Endothelial cell of umbilical vein (primary cell): ENCODE measurements around the gene PRSS48.

Experiments used
- EZH2 ChIP-seq: IDR thresholded peaks from 2 replicates; pipeline ENCODE4 v1.6.1; 2012; ENCODE audit warnings: borderline replicate concordance, low read depth, mild to moderate bottlenecking, moderate library complexity, low read length, inconsistent platforms; ENCODE audit not compliant: severe bottlenecking
- TF ChIP-seq, protein P1 (sequence below), 2 donors: IDR thresholded peaks; 1 replicate in 1 of 2; 2 replicates in 1 of 2; pipeline ENCODE4 v1.5.1; 2011; ENCODE audit warnings: low read length in 2 of 2, mild to moderate bottlenecking in 2 of 2, moderate library complexity in 2 of 2, control low read depth in 1 of 2, inconsistent platforms in 1 of 2, low read depth in 1 of 2; ENCODE audit not compliant: insufficient read depth in 1 of 2; ENCODE audit errors: extremely low read depth in 1 of 2

DNA sequence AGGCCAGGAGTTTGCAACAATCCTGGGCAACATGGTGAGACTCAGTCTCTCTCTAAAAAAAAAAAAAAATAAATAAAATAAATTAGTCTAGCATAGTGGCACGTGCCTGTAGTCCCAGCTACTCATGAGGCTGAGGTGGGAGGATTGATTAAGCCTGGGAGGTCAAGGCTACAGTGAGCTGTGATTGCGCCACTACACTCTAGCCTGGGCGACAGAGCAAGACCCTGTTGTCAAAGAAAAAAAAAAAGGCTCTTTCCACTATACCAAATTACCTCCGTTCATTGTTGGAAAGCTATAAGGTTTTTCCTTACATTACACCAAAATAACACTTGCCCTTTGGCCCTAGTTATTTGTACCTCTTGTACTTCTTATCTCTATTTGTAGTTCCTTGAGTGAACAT, 9.9 kb upstream of the PRSS48 start:
- TF ChIP-seq, protein P1, sequence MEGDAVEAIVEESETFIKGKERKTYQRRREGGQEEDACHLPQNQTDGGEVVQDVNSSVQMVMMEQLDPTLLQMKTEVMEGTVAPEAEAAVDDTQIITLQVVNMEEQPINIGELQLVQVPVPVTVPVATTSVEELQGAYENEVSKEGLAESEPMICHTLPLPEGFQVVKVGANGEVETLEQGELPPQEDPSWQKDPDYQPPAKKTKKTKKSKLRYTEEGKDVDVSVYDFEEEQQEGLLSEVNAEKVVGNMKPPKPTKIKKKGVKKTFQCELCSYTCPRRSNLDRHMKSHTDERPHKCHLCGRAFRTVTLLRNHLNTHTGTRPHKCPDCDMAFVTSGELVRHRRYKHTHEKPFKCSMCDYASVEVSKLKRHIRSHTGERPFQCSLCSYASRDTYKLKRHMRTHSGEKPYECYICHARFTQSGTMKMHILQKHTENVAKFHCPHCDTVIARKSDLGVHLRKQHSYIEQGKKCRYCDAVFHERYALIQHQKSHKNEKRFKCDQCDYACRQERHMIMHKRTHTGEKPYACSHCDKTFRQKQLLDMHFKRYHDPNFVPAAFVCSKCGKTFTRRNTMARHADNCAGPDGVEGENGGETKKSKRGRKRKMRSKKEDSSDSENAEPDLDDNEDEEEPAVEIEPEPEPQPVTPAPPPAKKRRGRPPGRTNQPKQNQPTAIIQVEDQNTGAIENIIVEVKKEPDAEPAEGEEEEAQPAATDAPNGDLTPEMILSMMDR (IDR thresholded peaks at IDR 0.05; ENCODE audit: extremely low read depth in 1 of 2, insufficient read depth in 1 of 2, low read depth in 1 of 2, low read length in 2 of 2) = no peak
- no peak for TF ChIP-seq EZH2
